Hepatocyte (in vitro differentiated cells): ENCODE data around the gene TXNDC17. TPM values are rescaled to one million over a fixed set of nuclear protein-coding genes. Genes with fewer than 3 reads are reported as not detected.

Experiments used
- DNase-seq: peaks from one replicate; pipeline ENCODE4 v3.0.0-alpha.2; 2016; ENCODE audit warnings: low spot score
- H2AFZ ChIP-seq: fragments of 200-600 bp; sonication (generic); 2 replicates; pipeline ENCODE4 v1.6.0; 2016; ENCODE audit warnings: antibody characterized with exemption, mild to moderate bottlenecking
- H3K27ac ChIP-seq: fragments of 200-600 bp; sonication (generic); 2 replicates; pipeline ENCODE4 v1.5.1; 2016; ENCODE audit warnings: mild to moderate bottlenecking
- H3K27me3 ChIP-seq: fragments of 200-600 bp; sonication (generic); 2 replicates; pipeline ENCODE4 v1.6.1; 2016
- H3K36me3 ChIP-seq: fragments of 200-600 bp; sonication (generic); replicated peaks from 2 replicates; pipeline ENCODE4 v1.5.1; 2016; ENCODE audit warnings: low read depth; ENCODE audit not compliant: insufficient read depth
- H3K4me1 ChIP-seq: fragments of 200-600 bp; sonication (generic); 2 replicates; pipeline ENCODE4 v1.5.1; 2016; ENCODE audit warnings: mild to moderate bottlenecking, moderate library complexity; ENCODE audit not compliant: insufficient read depth
- H3K4me2 ChIP-seq: fragments of 200-600 bp; sonication (generic); 2 replicates; pipeline ENCODE4 v1.6.0; 2016
- H3K4me3 ChIP-seq: fragments of 200-600 bp; sonication (generic); 2 replicates; pipeline ENCODE4 v1.5.1; 2016; ENCODE audit warnings: mild to moderate bottlenecking
- H3K79me2 ChIP-seq: fragments of 200-600 bp; sonication (generic); 2 replicates; pipeline ENCODE4 v1.6.0; 2017; ENCODE audit warnings: mild to moderate bottlenecking
- H3K9me2 ChIP-seq: fragments of 200-600 bp; sonication (generic); replicated peaks from 2 replicates; pipeline ENCODE4 v1.6.0; 2017; ENCODE audit warnings: mild to moderate bottlenecking; ENCODE audit not compliant: insufficient read depth
- H3K9me3 ChIP-seq: fragments of 200-600 bp; sonication (generic); 2 replicates; pipeline ENCODE4 v1.5.1; 2016; ENCODE audit warnings: low read depth, mild to moderate bottlenecking
- H4K20me1 ChIP-seq: fragments of 200-600 bp; sonication (generic); 2 replicates; pipeline ENCODE4 v1.6.0; 2016; ENCODE audit warnings: mild to moderate bottlenecking; ENCODE audit not compliant: insufficient read depth, poor library complexity, severe bottlenecking
- EZH2 ChIP-seq: fragments of 200-600 bp; sonication (generic); IDR thresholded peaks from 2 replicates; pipeline ENCODE4 v1.6.1; 2016; ENCODE audit warnings: antibody characterized with exemption, mild to moderate bottlenecking, borderline replicate concordance
- EZH2phosphoT487 ChIP-seq: fragments of 200-600 bp; sonication (generic); IDR thresholded peaks from one replicate; pipeline ENCODE4 v1.6.1; 2018; ENCODE audit warnings: antibody characterized with exemption, mild to moderate bottlenecking, low read depth, moderate library complexity; ENCODE audit not compliant: unreplicated experiment, severe bottlenecking
- WGBS: methylation state at CpG from one replicate; pipeline ENCODE4 v1.1.6; 2016; ENCODE audit warnings: low lambda C conversion rate; ENCODE audit errors: missing lambda C conversion rate; 5-methylcytosine and 5-hydroxymethylcytosine counted together
- polyA plus RNA-seq: library from polyadenylated mRNA; unstranded; fragments of >200 nt; fragmentation: Nextera tagmentation; extraction: Ambion mirVana; gene quantifications from 2 replicates; pipeline ENCODE4 v1.2.1, GENCODE V29; 2016
- total RNA-seq: library from RNA; depleted of rRNA; stranded (reverse); fragments of >200 nt; gene quantifications from 2 replicates; pipeline ENCODE4 v1.2.3, GENCODE V29; 2014
- TF ChIP-seq, protein P1 (sequence below): fragments of 200-600 bp; sonication (generic); IDR thresholded peaks from 2 replicates; pipeline ENCODE4 v1.5.1; 2016; ENCODE audit warnings: antibody characterized with exemption, mild to moderate bottlenecking; ENCODE audit not compliant: poor library complexity

TXNDC17 gene
- total and polyA plus RNA-seq, 2 experiments from 2014 or later, result 106 to 406 TPM

DNA sequence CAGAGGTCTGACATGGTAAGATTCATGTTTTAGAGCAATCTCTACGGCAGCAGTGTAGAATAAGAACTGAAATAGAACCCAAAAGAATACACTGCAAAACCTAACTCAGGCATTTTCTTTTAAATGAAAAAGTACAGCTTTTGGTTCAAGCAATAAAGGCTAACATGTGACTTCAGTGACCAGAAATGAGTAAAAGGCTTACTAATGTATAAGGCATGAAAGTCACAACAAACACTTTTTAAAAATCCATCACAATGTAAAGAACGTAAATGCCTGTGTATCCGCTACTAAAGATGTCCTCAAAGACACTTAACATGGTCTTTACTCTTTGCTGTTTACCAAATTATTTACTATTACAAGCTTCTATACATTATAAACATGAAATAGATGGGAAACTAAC, 16.9 kb upstream of the TXNDC17 start:
- Histone ChIP-seq H2AFZ (no peak overlapping the region), H3K27ac (no peak overlapping the region), H3K79me2 (peaks cover 11% of the 10 kb centered on the region), H3K4me1 (no peaks in the 10 kb centered on the region), H3K4me3 (no peak overlapping the region), H3K9me2 (no peaks in the 10 kb centered on the region), H3K27me3 (no peaks in the 10 kb centered on the region), H3K4me2 (no peak overlapping the region), H3K9me3 (no peaks in the 10 kb centered on the region), H4K20me1 (no peaks in the 10 kb centered on the region), H3K36me3 (peaks cover 3% of the 10 kb centered on the region)
- DNase-seq, result no peak
- 98% methylated on average over 3 of the region's 3 CpGs for WGBS
- TF ChIP-seq EZH2, result no peak

DNA sequence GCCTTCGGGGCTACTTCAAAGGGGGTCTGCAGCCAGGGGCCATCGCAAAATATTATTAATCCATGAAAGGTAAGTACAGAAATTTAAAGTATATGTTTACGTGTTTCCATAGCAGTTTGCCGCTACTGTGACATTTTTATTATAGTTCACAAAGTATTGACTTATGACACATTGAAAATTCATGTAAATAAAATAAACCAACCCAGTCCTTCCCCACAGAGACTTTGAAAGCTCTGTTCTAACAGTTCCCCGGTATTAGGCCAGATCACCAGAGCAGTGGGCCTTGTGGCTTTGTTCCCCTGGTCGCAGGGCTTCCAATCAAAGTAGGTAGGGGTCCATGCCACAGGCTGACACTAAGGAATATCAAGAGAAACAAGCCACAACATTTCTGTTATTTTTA, 14.2 kb upstream of the TXNDC17 start:
- Histone ChIP-seq H3K36me3 (peaks cover 3% of the 10 kb centered on the region), H3K27ac (no peak overlapping the region), H2AFZ (no peak overlapping the region), H3K79me2 (peaks cover 13% of the 10 kb centered on the region), H3K27me3 (no peaks in the 10 kb centered on the region), H3K4me1 (no peaks in the 10 kb centered on the region), H3K9me3 (no peaks in the 10 kb centered on the region), H3K4me3 (no peak overlapping the region), H3K9me2 (no peaks in the 10 kb centered on the region), H4K20me1 (no peaks in the 10 kb centered on the region), H3K4me2 (no peak overlapping the region)
- 99% methylated on average over 6 of the region's 6 CpGs for WGBS
- TF ChIP-seq, protein P1, sequence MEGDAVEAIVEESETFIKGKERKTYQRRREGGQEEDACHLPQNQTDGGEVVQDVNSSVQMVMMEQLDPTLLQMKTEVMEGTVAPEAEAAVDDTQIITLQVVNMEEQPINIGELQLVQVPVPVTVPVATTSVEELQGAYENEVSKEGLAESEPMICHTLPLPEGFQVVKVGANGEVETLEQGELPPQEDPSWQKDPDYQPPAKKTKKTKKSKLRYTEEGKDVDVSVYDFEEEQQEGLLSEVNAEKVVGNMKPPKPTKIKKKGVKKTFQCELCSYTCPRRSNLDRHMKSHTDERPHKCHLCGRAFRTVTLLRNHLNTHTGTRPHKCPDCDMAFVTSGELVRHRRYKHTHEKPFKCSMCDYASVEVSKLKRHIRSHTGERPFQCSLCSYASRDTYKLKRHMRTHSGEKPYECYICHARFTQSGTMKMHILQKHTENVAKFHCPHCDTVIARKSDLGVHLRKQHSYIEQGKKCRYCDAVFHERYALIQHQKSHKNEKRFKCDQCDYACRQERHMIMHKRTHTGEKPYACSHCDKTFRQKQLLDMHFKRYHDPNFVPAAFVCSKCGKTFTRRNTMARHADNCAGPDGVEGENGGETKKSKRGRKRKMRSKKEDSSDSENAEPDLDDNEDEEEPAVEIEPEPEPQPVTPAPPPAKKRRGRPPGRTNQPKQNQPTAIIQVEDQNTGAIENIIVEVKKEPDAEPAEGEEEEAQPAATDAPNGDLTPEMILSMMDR, result no peak
- TF ChIP-seq EZH2 (no peak), EZH2phosphoT487 (no peak)
- no peak for DNase-seq

DNA sequence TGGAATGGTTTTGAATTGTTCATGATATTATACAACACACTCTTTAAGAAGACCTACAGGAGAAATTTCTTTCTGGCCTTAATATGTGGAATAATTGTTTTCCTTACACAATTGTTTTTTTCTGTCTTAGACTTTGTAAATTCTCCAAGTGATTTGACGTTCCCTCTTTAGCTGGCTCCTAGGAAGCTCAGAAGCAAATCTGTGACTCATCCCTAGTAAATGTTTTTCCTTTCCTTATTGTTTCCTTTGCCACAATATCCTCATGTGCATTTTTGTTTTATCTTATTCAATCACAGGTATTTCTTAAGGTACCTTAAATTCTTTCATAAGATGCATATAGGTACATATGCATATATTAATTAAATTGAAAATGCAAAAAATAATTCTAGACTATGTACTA, 13.8 kb upstream of the TXNDC17 start:
- Histone ChIP-seq H3K4me2 (no peak overlapping the region), H3K36me3 (peaks cover 3% of the 10 kb centered on the region), H3K27me3 (no peaks in the 10 kb centered on the region), H2AFZ (no peak overlapping the region), H4K20me1 (no peaks in the 10 kb centered on the region), H3K9me3 (no peaks in the 10 kb centered on the region), H3K9me2 (no peaks in the 10 kb centered on the region), H3K4me1 (no peaks in the 10 kb centered on the region), H3K27ac (no peak overlapping the region), H3K4me3 (no peak overlapping the region), H3K79me2 (peaks cover 14% of the 10 kb centered on the region)
- DNase-seq, result no peak
- WGBS, result 89% methylated on average over 1 of the region's 1 CpG
- TF ChIP-seq EZH2, result no peak
- no peak for TF ChIP-seq EZH2phosphoT487

DNA sequence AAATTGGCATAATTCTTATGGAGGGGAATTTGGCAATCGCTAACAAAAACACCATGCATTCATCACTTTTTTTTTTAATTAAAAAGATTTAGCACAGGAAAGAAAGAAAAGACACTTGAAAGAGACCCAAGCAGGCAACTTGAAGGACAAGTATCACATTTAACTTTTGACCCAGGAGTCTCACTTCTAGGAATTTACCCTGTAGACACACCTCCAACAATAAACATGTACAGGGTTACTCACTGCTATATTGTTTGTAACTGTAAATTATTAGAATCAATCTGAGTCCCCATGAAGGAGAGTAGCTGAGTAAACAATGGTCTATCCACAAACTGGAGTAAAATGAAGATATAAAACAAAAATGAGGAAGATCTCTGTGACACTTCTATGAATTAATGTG, 10.5 kb upstream of the TXNDC17 start:
- Histone ChIP-seq H3K79me2 (peaks cover 25% of the 10 kb centered on the region), H4K20me1 (no peaks in the 10 kb centered on the region), H3K9me3 (no peaks in the 10 kb centered on the region), H3K27me3 (no peaks in the 10 kb centered on the region), H3K9me2 (no peaks in the 10 kb centered on the region), H2AFZ (no peak overlapping the region), H3K4me3 (no peak overlapping the region), H3K4me1 (no peaks in the 10 kb centered on the region), H3K27ac (no peak overlapping the region), H3K36me3 (peaks cover 8% of the 10 kb centered on the region), H3K4me2 (no peak overlapping the region)
- DNase-seq, result no peak
- 100% methylated on average over 1 of the region's 1 CpG for WGBS
- TF ChIP-seq EZH2phosphoT487, result no peak

DNA sequence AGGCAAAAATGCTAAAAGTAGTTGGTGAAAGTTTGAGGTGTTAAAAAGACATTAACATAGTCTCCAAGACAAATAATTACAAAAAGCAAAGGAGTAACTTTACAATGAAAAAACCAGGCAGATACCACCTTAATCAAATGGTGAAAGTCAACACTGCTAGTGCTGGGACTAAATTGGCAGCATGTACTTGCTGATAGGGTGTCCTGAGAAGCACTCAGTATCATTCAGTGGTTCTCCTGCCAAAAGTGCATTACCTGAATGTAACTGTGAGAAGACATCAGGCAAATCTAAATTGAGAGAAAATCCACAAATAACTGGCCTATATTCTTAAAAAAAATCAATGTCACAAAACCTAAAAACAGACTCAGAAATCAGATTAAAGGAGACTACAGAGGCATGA, 8.3 kb upstream of the TXNDC17 start:
- peaks cover 25% of the 10 kb centered on the region for H3K79me2 ChIP-seq
- no peaks in the 10 kb centered on the region for H3K9me2 ChIP-seq
- no peaks in the 10 kb centered on the region for H3K4me1 ChIP-seq
- no peak overlapping the region for H3K4me3 ChIP-seq
- DNase-seq, result no peak
- TF ChIP-seq, protein P1, result no peak
- TF ChIP-seq EZH2 (no peak), EZH2phosphoT487 (no peak)
- no peaks in the 10 kb centered on the region for H3K9me3 ChIP-seq
- H3K27me3 ChIP-seq, result no peaks in the 10 kb centered on the region
- no peak overlapping the region for H2AFZ ChIP-seq
- no peaks in the 10 kb centered on the region for H4K20me1 ChIP-seq
- H3K4me2 ChIP-seq, result no peak overlapping the region
- H3K36me3 ChIP-seq, result peaks cover 6% of the 10 kb centered on the region
- H3K27ac ChIP-seq, result no peak overlapping the region
